Stimulated activated CD8-positive, alpha-beta memory T cell treated with anti-CD3 and anti-CD28 coated beads, Interleukin-7, amount 100 ng/mL, for 48 hours (primary cell): Measurements from ENCODE around the gene RPTOR.

Experiments used
- DNase-seq, 2 donors: peaks; one replicate each; pipeline ENCODE4 v3.0.0-alpha.2; 2020; ENCODE audit warnings: low read depth in 1 of 2; ENCODE audit errors: extremely low read depth in 1 of 2

The RPTOR gene

GRCh38 chr17:80585890-80586845 lies 41.5 kb downstream of the RPTOR start:
- DNase-seq, result no peak

GRCh38 chr17:80586846-80587228 lies 42.2 kb downstream of the RPTOR start:
- DNase-seq, result no peak

- no peak for DNase-seq
Measured at GRCh38 chr17:80588702-80589383, 44.2 kb downstream of the RPTOR start.

GRCh38 chr17:80591788-80592187 lies 47.1 kb downstream of the RPTOR start:
- DNase-seq, result no peak

- DNase-seq, result no peak
Measured at GRCh38 chr17:80592243-80592642, 47.6 kb downstream of the RPTOR start.

- no peak for DNase-seq
Measured at GRCh38 chr17:80593181-80593580, 48.5 kb downstream of the RPTOR start.

GRCh38 chr17:80594431-80595269 lies 50.0 kb downstream of the RPTOR start:
- no peak for DNase-seq

GRCh38 chr17:80596760-80597608 lies 52.3 kb downstream of the RPTOR start:
- DNase-seq, result peak in 1 of 2 donors; percentile 34

- DNase-seq, result no peak
Measured at GRCh38 chr17:80598813-80599545, 54.3 kb downstream of the RPTOR start.

- no peak for DNase-seq
Measured at GRCh38 chr17:80599546-80600305, 55.1 kb downstream of the RPTOR start.

GRCh38 chr17:80601146-80601545 lies 56.5 kb downstream of the RPTOR start:
- no peak for DNase-seq

GRCh38 chr17:80603396-80603795 lies 58.8 kb downstream of the RPTOR start:
- DNase-seq, result no peak

GRCh38 chr17:80604009-80604669 lies 59.5 kb downstream of the RPTOR start:
- DNase-seq, result no peak

GRCh38 chr17:80604670-80605010 lies 60.0 kb downstream of the RPTOR start:
- DNase-seq, result no peak

- DNase-seq, result peak in 1 of 2 donors; percentile 83
Measured at GRCh38 chr17:80605326-80606066, 60.9 kb downstream of the RPTOR start.

GRCh38 chr17:80608326-80608725 lies 63.7 kb downstream of the RPTOR start:
- no peak for DNase-seq

GRCh38 chr17:80609757-80610156 lies 65.1 kb downstream of the RPTOR start:
- DNase-seq, result no peak

GRCh38 chr17:80611816-80612215 lies 67.2 kb downstream of the RPTOR start:
- DNase-seq, result no peak
